ENCODE results near the gene ABI1. TPM values are rescaled to one million over a fixed set of nuclear protein-coding genes. Genes with fewer than 3 reads are reported as not detected.

ABI1 gene
- total RNA-seq, 2 experiments from 2014 or later = 44.2 to 56.6 TPM

GRCh38 chr10:26824015-26824690 is 36.6 kb downstream of the ABI1 start:
- ChIA-PET CTCF (interaction anchor here (0.7 to 2.2 kb wide), 4 partner anchors 14 to 722 kb away, joined by 3 to 5 read pairs (median 4); no protein-coding TSS in a partner anchor), POLR2A (interaction anchor here (0.7 kb wide), 1 partner anchor 586 kb away, joined by 3 read pairs; no protein-coding TSS in a partner anchor)
- Mint-ChIP-seq H3K4me3 (no peak overlapping the region), H3K36me3 (ENCODE audit: low read depth) (peaks cover 28% of the 10 kb centered on the region), H3K4me1 (peaks cover 62% of the 10 kb centered on the region), H3K27me3 (no peaks in the 10 kb centered on the region), H3K27ac (peak overlapping the region; percentile 2), H3K9me3 (ENCODE audit: low read depth) (no peaks in the 10 kb centered on the region)
- peak; percentile 55 for ATAC-seq
- intact Hi-C loops (cut with DNase I, micrococcal nuclease) = no loop called here
- no peak for DNase-seq

- intact Hi-C loops (cut with DNase I, micrococcal nuclease) = no loop called here
- Mint-ChIP-seq H3K27me3 (no peaks in the 10 kb centered on the region), H3K27ac (peak overlapping the region; percentile 30), H3K4me3 (no peak overlapping the region), H3K4me1 (peaks cover 56% of the 10 kb centered on the region), H3K36me3 (ENCODE audit: low read depth) (peaks cover 32% of the 10 kb centered on the region), H3K9me3 (ENCODE audit: low read depth) (no peaks in the 10 kb centered on the region)
- ATAC-seq = peak; percentile 71
- ChIA-PET POLR2A (no interaction called here), CTCF (interaction anchor here (1.0 kb wide), 1 partner anchor 94 kb away, joined by 3 read pairs; no protein-coding TSS in a partner anchor)
- DNase-seq = no peak
These were observed 38.8 kb downstream of the ABI1 start for GRCh38 chr10:26821699-26822570.

GRCh38 chr10:26815500-26815899 is 45.3 kb downstream of the ABI1 start:
- H3K9me3 Mint-ChIP-seq (ENCODE audit: low read depth) = no peaks in the 10 kb centered on the region
- H3K4me3 Mint-ChIP-seq = no peak overlapping the region
- CTCF ChIA-PET = interaction anchor here (0.5 to 1.6 kb wide), 5 partner anchors 10 to 80 kb away, joined by 3 to 6 read pairs (median 6); no protein-coding TSS in a partner anchor
- H3K27me3 Mint-ChIP-seq = no peaks in the 10 kb centered on the region
- peaks cover 30% of the 10 kb centered on the region for H3K36me3 Mint-ChIP-seq (ENCODE audit: low read depth)
- ATAC-seq (no peak), DNase-seq (no peak)
- H3K4me1 Mint-ChIP-seq = peaks cover 49% of the 10 kb centered on the region
- intact Hi-C loops (cut with DNase I, micrococcal nuclease) = no loop called here
- no peak overlapping the region for H3K27ac Mint-ChIP-seq
- POLR2A ChIA-PET = no interaction called here

GRCh38 chr10:26810435-26811026 is 50.2 kb downstream of the ABI1 start:
- no peak overlapping the region for H3K4me3 Mint-ChIP-seq
- ATAC-seq = no peak
- H3K4me1 Mint-ChIP-seq = peaks cover 61% of the 10 kb centered on the region
- H3K9me3 Mint-ChIP-seq (ENCODE audit: low read depth) = no peaks in the 10 kb centered on the region
- H3K36me3 Mint-ChIP-seq (ENCODE audit: low read depth) = peaks cover 17% of the 10 kb centered on the region
- H3K27ac Mint-ChIP-seq = no peak overlapping the region
- DNase-seq = no peak
- intact Hi-C loops (cut with DNase I, micrococcal nuclease) = no loop called here
- ChIA-PET CTCF (interaction anchor here (1.2 kb wide), 1 partner anchor 13 kb away, joined by 5 read pairs; no protein-coding TSS in a partner anchor), POLR2A (no interaction called here)
- H3K27me3 Mint-ChIP-seq = no peaks in the 10 kb centered on the region

GRCh38 chr10:26809973-26810372 is 50.8 kb downstream of the ABI1 start:
- no peak overlapping the region for H3K4me3 Mint-ChIP-seq
- ChIA-PET CTCF (interaction anchor here (1.2 kb wide), 1 partner anchor 14 kb away, joined by 5 read pairs; no protein-coding TSS in a partner anchor), POLR2A (no interaction called here)
- no peak for DNase-seq
- intact Hi-C loops (cut with DNase I, micrococcal nuclease) = no loop called here
- H3K36me3 Mint-ChIP-seq (ENCODE audit: low read depth) = peaks cover 17% of the 10 kb centered on the region
- H3K27ac Mint-ChIP-seq = no peak overlapping the region
- H3K4me1 Mint-ChIP-seq = peaks cover 65% of the 10 kb centered on the region
- no peaks in the 10 kb centered on the region for H3K9me3 Mint-ChIP-seq (ENCODE audit: low read depth)
- no peak for ATAC-seq
- no peaks in the 10 kb centered on the region for H3K27me3 Mint-ChIP-seq

GRCh38 chr10:26807532-26807931 is 53.2 kb downstream of the ABI1 start:
- peaks cover 3% of the 10 kb centered on the region for H3K36me3 Mint-ChIP-seq (ENCODE audit: low read depth)
- no peak overlapping the region for H3K27ac Mint-ChIP-seq
- peaks cover 69% of the 10 kb centered on the region for H3K4me1 Mint-ChIP-seq
- POLR2A ChIA-PET = no interaction called here
- H3K9me3 Mint-ChIP-seq (ENCODE audit: low read depth) = no peaks in the 10 kb centered on the region
- CTCF ChIA-PET = interaction anchor here (1.3 to 1.4 kb wide), 3 partner anchors 9 to 46 kb away, joined by 3 to 5 read pairs (median 5); no protein-coding TSS in a partner anchor
- H3K4me3 Mint-ChIP-seq = no peak overlapping the region
- intact Hi-C loops (cut with DNase I, micrococcal nuclease) = loop anchor here in 1 of 2 experiments (2.0 kb wide), 1 partner anchor 51 kb away; no protein-coding TSS in a partner anchor
- ATAC-seq (no peak), DNase-seq (no peak)
- H3K27me3 Mint-ChIP-seq = no peaks in the 10 kb centered on the region

GRCh38 chr10:26806557-26806956 is 54.2 kb downstream of the ABI1 start:
- CTCF ChIA-PET = interaction anchor here (1.0 to 2.4 kb wide), 6 partner anchors 9 to 36 kb away, joined by 4 to 9 read pairs (median 6); no protein-coding TSS in a partner anchor
- Mint-ChIP-seq H3K4me3 (no peak overlapping the region), H3K27ac (peak overlapping the region; percentile 33), H3K4me1 (peaks cover 72% of the 10 kb centered on the region), H3K9me3 (ENCODE audit: low read depth) (no peaks in the 10 kb centered on the region), H3K27me3 (no peaks in the 10 kb centered on the region), H3K36me3 (ENCODE audit: low read depth) (peaks cover 3% of the 10 kb centered on the region)
- intact Hi-C loops (cut with DNase I, micrococcal nuclease) = loop anchor here in 1 of 2 experiments (2.0 kb wide), 1 partner anchor 52 kb away; no protein-coding TSS in a partner anchor
- ATAC-seq (peak; percentile 79), DNase-seq (no peak)
- POLR2A ChIA-PET = no interaction called here

- H3K4me3 Mint-ChIP-seq = no peak overlapping the region
- peaks cover 78% of the 10 kb centered on the region for H3K4me1 Mint-ChIP-seq
- no peak overlapping the region for H3K27ac Mint-ChIP-seq
- H3K9me3 Mint-ChIP-seq (ENCODE audit: low read depth) = peaks cover 3% of the 10 kb centered on the region
- intact Hi-C loops (cut with DNase I, micrococcal nuclease) = loop anchor here in 1 of 2 experiments (2.0 kb wide), 1 partner anchor 53 kb away; no protein-coding TSS in a partner anchor
- DNase-seq = no peak
- H3K36me3 Mint-ChIP-seq (ENCODE audit: low read depth) = peaks cover 6% of the 10 kb centered on the region
- peak; percentile 72 for ATAC-seq
- H3K27me3 Mint-ChIP-seq = no peaks in the 10 kb centered on the region
- CTCF ChIA-PET = interaction anchor here (0.6 to 2.4 kb wide), 8 partner anchors 9 to 199 kb away, joined by 3 to 9 read pairs (median 6); no protein-coding TSS in a partner anchor
- POLR2A ChIA-PET = interaction anchor here (0.6 to 1.3 kb wide), 2 partner anchors 25 to 26 kb away, joined by 3 to 4 read pairs; no protein-coding TSS in a partner anchor
These were observed 55.1 kb downstream of the ABI1 start for GRCh38 chr10:26805567-26806245.

GRCh38 chr10:26804418-26805393 is 56.1 kb downstream of the ABI1 start:
- Mint-ChIP-seq H3K36me3 (ENCODE audit: low read depth) (peaks cover 9% of the 10 kb centered on the region), H3K27ac (no peak overlapping the region), H3K4me3 (no peak overlapping the region), H3K9me3 (ENCODE audit: low read depth) (peaks cover 3% of the 10 kb centered on the region), H3K4me1 (peaks cover 83% of the 10 kb centered on the region), H3K27me3 (no peaks in the 10 kb centered on the region)
- DNase-seq (no peak), ATAC-seq (peak; percentile 21)
- ChIA-PET CTCF (interaction anchor here (0.6 to 2.4 kb wide), 6 partner anchors 11 to 198 kb away, joined by 3 to 9 read pairs (median 6); no protein-coding TSS in a partner anchor), POLR2A (interaction anchor here (1.3 kb wide), 1 partner anchor 24 kb away, joined by 4 read pairs; no protein-coding TSS in a partner anchor)
- intact Hi-C loops (cut with DNase I, micrococcal nuclease) = loop anchor here in 1 of 2 experiments (5.0 kb wide), 1 partner anchor 53 kb away; no protein-coding TSS in a partner anchor

Data from activated CD4-positive, alpha-beta T cell treated with anti-CD3 and anti-CD28 coated beads for 36 hours (primary cell).